Activated CD8-positive, alpha-beta memory T cell treated with anti-CD3 and anti-CD28 coated beads for 36 hours (primary cell): ENCODE results near the gene SNCAIP. TPM values are rescaled to one million over a fixed set of nuclear protein-coding genes. Genes with fewer than 3 reads are reported as not detected.

Source experiments
- CTCF ChIA-PET: fragments of 350-600 bp; sonication (Branson Sonifier 250); formaldehyde crosslinking; loops from one replicate; lab custom pipeline; 2021; ENCODE audit warnings: antibody characterized with exemption; lab: Charles Lee
- POLR2A ChIA-PET: fragments of 350-600 bp; sonication (Branson Sonifier 250); formaldehyde crosslinking; loops from one replicate; lab custom pipeline; 2021; ENCODE audit warnings: antibody characterized with exemption; lab: Charles Lee
- total RNA-seq, 2 experiments: library from RNA; stranded (reverse); gene quantifications; one replicate each; pipeline ENCODE4 v1.2.3, GENCODE V29; 2021

The SNCAIP gene
- total RNA-seq, 2 experiments from 2014 or later = not detected

DNA sequence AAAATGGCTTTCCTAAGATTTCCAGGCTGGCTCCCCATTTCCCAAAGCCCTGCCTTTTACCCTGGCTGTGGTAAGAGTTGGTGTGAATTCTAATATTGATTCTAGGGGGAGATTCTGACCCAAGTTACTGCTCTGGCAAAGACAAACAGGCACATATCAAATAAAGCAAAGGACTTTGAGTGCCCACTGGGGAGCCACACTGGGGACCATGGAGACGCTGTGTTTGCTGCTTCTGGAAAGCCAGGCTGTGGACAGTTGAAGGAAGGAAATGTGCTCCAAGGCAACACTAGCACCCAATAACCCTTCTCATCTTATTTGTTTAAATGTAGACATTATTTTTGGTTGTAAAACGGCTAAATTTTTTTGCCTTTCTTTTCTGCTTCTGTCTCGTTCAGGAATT is 78.7 kb downstream of the SNCAIP start:
- POLR2A ChIA-PET = no interaction called here
- CTCF ChIA-PET = no interaction called here

DNA sequence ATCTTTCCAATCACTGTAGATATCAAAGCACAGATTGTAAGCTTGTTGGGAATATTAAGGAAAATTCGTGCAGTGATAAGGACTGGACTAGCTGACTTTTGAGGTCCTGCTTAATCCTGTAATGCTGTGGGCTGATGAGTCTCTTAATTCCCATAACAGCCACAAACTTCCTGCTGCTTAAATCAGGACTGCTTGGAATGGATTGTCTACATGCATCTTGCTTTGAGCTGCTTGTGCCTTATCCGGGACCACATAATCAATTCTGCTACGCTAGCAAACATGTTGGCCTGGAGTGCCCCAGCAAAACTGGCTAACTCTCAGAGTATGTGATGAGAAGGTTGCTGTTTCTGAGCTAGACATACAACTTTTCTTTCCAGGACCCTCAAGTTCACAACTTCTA is 79.6 kb downstream of the SNCAIP start:
- ChIA-PET POLR2A (no interaction called here), CTCF (no interaction called here)

DNA sequence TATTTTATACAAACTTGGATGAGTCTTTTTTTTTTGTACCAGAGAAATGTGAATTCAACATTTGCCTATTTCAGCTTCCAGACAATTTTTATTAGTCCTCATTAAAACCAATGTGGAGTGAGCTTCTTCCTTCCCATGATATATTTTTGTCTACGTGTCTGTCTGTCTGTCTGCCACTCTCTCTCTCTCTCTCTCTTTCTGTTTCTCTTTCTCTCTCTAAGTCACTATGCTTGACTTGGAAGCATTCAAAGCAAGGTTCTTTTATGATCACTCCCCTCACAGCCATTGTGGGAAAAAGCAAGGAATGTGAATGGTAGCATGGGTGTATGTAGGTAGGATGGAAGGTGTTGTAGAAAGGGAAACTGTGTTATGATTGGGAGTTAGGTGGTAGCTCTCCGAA is 80.2 kb downstream of the SNCAIP start:
- ChIA-PET CTCF (no interaction called here), POLR2A (no interaction called here)

DNA sequence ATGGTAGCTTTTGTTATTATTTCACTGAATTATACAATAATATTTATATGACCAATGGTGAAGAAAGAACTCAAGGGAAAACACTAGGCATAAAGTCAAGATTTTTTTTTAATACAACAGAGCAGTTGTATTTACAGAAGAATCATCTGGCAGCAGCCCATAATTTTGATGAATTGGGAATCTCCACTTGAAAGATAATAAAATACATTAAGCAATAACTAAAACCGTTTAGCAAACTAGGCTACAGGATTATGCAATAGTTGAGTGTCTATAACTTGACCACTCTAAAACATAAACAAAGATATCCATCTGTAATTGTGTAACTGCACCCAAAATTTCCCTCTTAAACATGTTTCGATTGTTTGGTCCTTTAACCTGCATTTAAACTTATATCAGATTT is 80.8 kb downstream of the SNCAIP start:
- POLR2A ChIA-PET = no interaction called here
- CTCF ChIA-PET = no interaction called here

DNA sequence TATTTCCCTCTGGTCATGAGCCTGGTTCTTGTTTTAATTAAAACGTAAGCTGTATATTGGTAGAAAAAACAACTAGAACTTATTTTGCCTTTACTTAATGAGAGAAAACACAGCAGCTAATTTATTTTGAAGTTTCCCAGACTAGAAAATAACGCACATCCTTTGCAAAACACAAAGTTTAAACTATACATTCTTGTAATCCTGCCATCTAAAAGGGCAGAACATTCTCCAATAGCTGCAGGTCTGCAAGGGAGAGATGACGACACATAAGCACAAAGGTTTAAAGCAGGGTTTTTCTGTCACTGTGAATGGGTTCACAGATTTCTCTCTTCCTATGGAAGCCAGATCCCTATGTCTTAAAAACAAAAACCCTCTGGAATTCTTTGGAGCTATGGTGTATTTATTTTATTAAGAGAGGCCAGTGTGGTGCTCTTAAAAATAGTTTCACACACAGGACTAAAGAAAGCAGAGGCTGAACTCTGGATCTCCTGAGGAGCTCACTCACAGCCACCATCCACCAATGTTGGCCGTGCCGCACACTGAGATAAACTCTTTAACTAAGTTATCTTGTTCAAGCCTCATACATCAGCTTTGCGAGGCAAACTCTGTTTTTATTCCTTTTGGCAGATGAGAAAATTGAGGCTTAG is 82.4 kb downstream of the SNCAIP start:
- CTCF ChIA-PET = no interaction called here
- POLR2A ChIA-PET = no interaction called here

DNA sequence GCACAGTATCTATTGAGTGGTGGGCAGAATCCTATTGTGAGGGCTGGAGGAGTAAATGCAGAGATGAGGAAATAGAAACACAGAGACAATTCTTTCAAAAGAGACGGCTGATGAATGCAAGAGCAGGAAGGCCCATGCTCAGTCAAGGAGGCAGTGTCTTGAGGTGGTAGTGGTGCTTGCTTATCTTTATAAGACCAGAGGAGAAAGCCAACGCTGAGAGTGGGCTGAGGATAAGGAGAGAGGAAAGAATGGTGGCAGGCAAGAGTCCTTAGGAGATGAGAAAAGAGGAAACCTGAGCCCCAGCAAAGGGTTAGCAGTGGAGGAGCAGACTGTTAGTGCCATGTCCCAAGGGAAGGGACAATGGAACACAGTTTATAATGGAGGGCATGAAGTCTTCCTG is 86.0 kb downstream of the SNCAIP start:
- CTCF ChIA-PET = no interaction called here
- POLR2A ChIA-PET = no interaction called here

DNA sequence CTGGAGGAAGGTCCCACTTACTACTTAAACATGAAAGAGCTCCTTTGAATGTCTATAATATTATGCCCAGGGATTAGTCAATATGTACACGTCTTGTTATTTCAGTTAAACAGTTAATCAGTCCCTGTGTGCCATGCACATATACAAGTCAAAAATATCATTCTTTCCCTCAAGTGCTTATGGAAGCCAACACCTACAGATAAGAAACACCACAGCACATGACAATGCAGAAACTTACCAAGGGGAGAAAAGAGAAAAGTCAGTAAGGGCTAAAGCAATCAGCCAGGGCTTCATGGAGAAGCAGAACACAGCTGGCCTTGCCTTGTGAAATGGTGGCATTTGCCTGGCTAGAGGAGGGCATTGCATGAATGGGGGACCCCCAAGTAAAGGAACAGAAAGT is 88.3 kb downstream of the SNCAIP start:
- CTCF ChIA-PET = no interaction called here
- POLR2A ChIA-PET = no interaction called here

DNA sequence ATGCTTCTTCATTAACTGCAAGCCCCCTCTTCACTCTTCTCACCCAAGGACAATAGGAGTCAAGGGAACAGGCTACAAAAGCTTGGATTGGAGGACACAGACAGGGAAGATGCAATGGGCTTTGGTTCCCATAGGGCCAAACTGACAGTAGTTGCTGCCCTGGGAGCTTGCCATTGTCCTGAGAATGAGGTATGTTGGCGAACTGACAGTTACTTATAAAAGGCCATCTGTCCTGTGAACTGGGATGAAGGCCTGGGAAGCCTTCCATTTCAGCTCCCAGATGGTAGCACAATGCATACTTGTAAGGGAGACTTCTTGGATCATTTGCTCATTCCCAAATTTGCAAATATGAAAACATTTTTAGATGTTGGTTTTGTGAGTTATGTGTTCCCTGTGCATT is 88.9 kb downstream of the SNCAIP start:
- ChIA-PET CTCF (no interaction called here), POLR2A (no interaction called here)

DNA sequence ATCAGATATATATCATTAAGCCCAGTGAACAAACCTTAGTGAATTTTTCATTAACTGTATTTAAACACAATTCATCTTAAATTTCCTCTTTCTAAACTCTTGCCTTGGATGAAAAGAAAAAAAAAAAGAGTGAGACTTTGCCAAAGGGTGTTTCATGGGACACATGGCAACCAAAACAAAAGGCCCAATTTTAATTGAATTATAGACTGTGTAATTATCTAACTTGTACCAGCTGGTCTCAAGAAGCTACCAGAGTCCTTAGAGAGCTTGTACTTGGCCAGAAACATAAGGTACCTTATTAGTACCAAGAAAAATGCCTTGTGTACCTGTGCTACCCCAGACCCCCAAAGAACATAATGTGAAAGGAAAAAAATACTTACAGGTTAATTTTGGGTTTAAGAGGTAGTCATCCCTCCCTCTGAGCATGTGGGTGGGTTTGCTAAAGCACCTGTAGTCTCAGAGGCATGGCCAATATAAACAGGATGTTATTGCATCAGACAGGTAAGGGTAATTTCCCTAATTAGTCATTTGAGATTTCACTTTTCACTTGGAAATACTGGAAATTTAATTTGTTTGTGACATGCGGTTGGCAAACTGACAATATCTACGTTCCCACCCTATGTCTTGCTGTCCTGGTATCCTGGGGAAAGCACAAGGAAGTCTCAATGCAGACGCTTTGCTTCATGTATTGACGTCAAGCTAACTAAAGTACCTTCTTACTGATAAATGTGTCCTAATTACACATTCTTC is 90.1 kb downstream of the SNCAIP start:
- CTCF ChIA-PET = no interaction called here
- POLR2A ChIA-PET = no interaction called here

DNA sequence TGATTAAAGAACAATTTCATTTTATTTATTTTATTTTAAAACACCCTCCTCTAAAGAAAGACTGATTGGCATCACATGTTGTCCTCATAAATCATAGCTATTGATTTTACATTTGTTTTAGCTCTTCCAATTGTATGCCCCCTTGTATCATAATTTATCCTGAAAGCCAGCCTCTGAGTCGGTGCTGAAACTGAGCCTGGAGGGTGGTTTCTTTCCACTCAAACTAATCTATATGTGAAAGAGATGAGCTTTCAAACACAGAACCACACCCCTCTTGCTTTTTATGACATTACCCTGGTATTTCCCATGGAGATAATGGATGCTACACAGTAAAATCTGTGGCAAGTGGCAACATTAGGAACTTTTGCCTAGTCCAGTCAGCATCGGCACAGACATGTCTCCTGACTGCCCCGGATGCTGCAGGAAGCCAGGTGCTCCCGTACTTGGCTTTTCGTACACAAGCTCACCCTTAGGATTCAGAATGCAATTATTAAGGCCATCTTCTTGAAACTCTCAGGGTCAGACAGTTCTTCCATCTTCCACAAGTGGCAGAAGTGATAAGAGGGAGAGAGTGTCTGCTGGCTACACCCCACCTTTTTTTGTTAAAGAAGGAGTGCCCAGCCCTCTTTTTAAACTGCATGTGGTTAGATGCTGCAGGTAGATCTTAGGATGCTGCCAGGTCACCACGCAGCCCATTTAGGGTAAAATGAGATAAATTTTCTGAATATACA is 91.1 kb downstream of the SNCAIP start:
- ChIA-PET CTCF (no interaction called here), POLR2A (no interaction called here)

DNA sequence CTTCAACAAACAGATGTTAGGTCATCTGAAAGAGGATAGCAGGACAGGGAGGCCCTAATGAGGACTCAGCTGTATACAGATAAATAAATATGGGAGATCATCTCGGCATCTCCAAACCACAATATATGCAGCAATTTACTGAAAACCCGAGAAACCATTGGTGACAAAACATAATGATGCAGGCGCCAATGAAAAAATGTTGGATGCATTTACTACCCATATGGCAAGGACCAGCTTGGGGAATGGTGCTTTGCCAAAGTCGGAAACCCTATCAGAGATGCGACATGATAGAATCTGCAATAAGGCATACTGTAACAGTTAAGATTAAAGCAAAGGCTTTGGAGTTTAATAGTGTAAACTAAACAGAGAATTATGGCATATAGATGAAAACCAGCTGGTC is 92.0 kb downstream of the SNCAIP start:
- ChIA-PET CTCF (no interaction called here), POLR2A (no interaction called here)

DNA sequence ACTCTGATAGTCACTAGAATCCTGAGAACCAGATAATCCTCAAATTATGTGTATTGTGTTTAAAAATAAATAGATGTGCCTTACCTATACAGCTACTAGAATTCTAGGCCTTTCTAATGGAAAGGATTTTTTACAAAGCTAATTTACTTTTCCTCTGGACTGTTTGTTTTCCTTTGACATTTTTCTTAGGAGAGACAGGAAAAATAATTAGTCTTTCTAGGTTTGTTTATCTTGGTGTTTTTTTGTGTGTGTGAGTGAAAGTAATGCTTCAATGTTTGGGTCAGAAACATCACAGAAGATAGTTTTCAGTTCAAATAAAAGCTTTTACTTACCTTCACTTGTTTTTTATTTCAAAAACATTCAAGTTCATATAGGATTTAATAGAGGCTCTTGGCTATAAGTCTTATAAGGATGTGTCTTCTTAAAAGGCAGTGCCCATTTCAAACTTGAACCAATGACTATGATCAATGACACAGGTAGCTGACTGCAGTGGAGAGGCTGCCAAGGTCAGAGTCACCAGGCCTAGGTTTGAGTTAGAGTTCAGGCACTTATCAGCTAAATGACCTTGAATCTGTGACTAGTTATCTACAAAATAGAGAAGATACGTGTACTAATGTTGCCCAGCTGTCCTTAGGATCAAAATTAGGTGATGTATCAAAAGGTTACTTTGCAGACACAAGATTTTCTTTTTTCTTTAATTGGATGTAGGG is 92.8 kb downstream of the SNCAIP start:
- POLR2A ChIA-PET = no interaction called here
- CTCF ChIA-PET = no interaction called here

DNA sequence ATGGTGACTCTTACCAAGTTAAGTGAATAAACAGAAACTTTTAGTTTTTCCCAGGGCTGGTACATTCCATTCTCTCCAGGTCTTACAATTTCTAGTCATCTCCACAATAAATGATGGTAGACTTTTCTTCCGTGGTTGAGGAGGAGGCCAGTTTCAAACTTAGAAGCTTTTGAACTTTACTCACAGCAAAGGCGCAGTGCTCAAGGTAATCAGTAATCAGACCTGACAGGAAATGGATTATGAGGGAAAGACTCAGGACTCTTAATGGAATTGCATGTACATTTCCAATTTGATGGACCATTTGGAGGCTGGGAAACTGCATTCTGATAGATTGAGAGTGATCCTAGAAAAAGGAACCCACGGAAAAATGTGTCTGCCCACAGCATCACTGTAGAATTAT is 93.7 kb downstream of the SNCAIP start:
- ChIA-PET CTCF (no interaction called here), POLR2A (no interaction called here)

DNA sequence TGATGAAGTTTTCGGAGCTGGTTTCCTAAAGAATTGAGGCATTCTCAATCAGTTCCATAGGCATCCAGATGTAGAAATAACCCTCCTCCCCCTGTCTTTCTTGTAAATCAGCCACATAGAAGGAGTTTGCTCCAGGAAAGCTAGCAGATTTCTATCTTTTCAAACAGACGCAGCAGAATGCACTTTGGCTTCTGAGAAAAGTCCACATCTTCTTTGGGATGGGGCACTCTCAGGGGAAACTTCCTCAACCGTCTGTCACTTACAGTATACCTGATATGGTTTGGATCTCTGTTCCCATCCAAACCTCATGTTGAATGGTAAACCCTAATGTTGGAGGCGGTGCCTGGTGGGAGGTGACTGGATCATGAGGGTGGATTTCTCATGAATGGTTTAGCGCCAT is 94.1 kb downstream of the SNCAIP start:
- CTCF ChIA-PET = no interaction called here
- POLR2A ChIA-PET = no interaction called here

DNA sequence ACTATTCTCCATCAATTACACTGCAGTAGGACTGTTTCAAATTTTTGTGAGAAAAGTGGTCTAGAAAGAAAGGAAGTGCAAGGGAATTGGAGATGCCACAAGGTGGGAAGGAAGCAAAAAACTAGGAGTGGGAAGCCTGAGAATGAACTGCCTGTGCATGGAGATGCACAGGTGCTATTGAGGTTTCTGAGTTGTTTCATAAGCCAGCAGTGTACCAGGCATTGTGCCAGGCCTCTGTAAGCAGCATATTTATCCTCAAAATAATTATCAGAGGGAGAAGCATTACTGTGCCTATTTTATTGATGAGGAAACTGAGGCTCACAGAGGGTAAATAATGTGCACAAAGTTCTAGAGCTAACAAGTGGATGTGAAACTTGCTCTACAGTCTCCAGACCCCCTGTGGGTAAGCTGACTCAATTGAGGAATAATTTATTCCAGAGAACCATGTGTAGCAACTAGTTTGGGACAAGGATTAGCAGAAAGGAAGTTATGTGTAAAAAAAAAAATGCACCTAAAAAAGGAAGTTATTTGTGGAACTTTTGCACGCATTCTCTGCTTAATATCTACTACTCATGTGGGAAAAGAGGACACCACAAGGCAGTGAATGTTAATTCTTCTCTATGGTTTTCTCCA is 96.7 kb downstream of the SNCAIP start:
- CTCF ChIA-PET = interaction anchor here (0.7 kb wide), 1 partner anchor 123 kb away, joined by 3 read pairs; no protein-coding TSS in a partner anchor

DNA sequence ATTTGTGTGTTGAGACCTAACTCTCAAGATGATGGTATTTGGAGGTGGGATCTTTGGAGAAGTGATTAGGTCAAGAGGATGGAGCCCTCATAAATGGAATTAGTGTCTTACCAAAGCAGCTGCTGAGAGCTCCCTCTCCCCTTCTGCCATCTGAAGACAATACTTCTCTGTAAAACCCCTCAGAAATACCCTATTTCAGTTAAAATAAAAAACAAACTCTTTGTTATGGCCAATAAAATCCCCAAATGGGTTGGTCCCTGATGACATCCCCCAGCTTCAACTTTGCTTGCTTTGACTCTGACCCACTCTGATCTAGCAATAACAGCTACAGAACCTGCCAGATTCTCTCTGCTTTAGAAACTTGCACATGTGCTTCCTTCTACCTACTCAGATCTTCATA is 100.9 kb downstream of the SNCAIP start:
- POLR2A ChIA-PET = no interaction called here
- CTCF ChIA-PET = no interaction called here

More for the DNA sequence above, 96.7 kb downstream of the SNCAIP start:
- POLR2A ChIA-PET = no interaction called here

DNA sequence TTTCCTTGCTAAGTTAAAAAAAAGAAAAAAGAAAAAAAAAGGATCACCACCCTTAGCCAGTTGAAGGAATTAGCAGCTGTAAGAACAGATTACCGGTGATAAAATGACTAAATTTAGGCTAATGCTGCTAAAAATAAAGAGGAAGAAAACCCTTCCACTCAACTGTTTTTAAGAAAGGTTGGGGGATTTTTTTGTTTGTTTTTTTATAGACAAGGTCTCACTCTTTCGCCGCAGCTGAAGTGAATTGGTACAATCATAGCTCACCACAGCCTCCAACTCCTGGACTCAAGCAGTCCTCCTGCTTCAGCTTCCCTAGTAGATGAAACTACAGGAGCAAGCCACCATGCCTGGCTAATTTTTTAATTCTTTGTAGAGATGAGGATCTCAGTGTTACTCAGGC is 101.7 kb downstream of the SNCAIP start:
- ChIA-PET CTCF (no interaction called here), POLR2A (no interaction called here)

DNA sequence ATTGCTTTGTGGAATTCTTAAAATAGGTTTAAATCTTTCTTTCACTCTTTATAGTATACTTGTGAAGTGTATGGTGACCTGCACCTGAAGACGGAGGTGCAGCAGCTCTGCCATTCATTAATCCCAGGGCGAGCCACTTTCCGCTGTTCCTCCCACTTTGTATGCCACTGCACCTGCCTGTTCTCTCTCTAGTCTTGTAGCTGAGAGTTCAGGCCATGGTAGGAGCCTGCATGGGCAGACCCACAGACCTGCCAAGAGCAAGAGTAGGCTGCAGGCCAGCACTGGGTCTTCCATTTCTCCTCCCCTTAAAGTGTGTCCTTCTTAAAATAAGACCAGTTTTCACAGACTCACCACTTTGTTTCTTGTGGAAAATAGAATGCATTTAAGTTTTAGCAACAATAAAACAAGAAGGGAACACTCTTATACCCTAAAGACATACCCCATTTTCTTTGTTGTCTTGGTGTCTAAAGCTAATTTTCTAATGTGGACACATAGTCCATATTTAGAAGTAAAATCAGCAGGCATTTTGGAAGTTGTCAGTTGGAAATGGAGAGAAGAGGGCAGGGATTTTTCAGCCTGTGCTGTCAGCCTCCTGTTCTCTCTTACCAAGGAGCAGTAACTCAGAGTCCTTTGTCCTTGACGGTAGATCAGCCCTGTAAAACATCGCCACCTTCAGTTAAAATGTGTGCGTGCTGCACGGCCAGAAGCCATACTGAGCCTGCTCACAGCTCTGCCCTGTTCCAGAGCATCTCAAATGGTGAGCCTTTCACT is 103.2 kb downstream of the SNCAIP start:
- POLR2A ChIA-PET = no interaction called here
- CTCF ChIA-PET = no interaction called here

DNA sequence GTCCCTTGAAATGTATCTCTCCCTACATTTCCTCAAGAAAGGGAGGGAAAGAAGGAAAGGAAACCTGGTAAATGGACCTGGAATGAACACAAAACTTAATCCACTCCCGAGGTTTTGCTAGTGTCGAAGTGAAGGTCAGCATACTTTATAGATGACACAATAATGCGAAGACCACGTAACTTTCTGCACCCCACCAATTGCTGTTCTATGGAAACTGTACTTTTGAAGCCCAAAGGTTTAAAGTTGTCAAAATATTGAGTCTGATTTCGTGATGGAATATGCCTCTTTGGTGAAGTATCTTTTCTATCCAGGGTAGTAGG is 103.7 kb downstream of the SNCAIP start:
- CTCF ChIA-PET = no interaction called here
- POLR2A ChIA-PET = no interaction called here
